HepG2 (cell line): ENCODE results near the gene VPREB3. TPM values are rescaled to one million over a fixed set of nuclear protein-coding genes. Genes with fewer than 3 reads are reported as not detected.

ENCODE experiments used
- ATM ChIP-seq: fragments of 450-650 bp; IDR thresholded peaks from 2 replicates; pipeline ENCODE4 v1.7.1; 2017; ENCODE audit warnings: mild to moderate bottlenecking, borderline replicate concordance
- CAMTA2 ChIP-seq: sonication (generic); formaldehyde crosslinking; IDR thresholded peaks from 2 replicates; pipeline ENCODE4 v1.4.0; 2020; ENCODE audit warnings: mild to moderate bottlenecking, missing genetic modification reagents, borderline replicate concordance
- GATAD2A ChIP-seq: IDR thresholded peaks from 2 replicates; pipeline ENCODE4 v1.6.1; 2016
- GTF2F1 ChIP-seq: fragments of 150-350 bp; IDR thresholded peaks from 2 replicates; pipeline ENCODE4 v1.6.1; 2014; ENCODE audit warnings: low read length
- HNF4G ChIP-seq, 2 experiments: sonication (generic) in 1 of 2; formaldehyde crosslinking in 1 of 2; IDR thresholded peaks; 2 replicates each; pipeline versions ENCODE4 v1.4.0 to v1.6.1; 2011 to 2020; ENCODE audit warnings: borderline replicate concordance in 2 of 2, low read depth in 2 of 2, mild to moderate bottlenecking in 2 of 2, low read length in 1 of 2, missing genetic modification reagents in 1 of 2, moderate library complexity in 1 of 2
- MAF1 ChIP-seq: sonication (generic); formaldehyde crosslinking; IDR thresholded peaks from 2 replicates; pipeline ENCODE4 v1.5.0; 2020; ENCODE audit warnings: missing genetic modification reagents, borderline replicate concordance
- MAFF ChIP-seq: IDR thresholded peaks from 2 replicates; pipeline ENCODE4 v1.6.1; 2011; ENCODE audit warnings: low read depth, low read length, improper control_type of control experiment
- MLX ChIP-seq: IDR thresholded peaks from 2 replicates; pipeline ENCODE4 v1.6.1; 2016
- NCOA2 ChIP-seq: sonication (generic); formaldehyde crosslinking; IDR thresholded peaks from 2 replicates; pipeline ENCODE4 v1.8.0; 2022; ENCODE audit warnings: inconsistent platforms
- NFE2L2 ChIP-seq: fragments of 150-350 bp; IDR thresholded peaks from 2 replicates; pipeline ENCODE4 v1.6.1; 2014; ENCODE audit warnings: low read length
- POLR2AphosphoS5 ChIP-seq: IDR thresholded peaks from 2 replicates; pipeline ENCODE4 v1.6.1; 2012; ENCODE audit warnings: low read depth, low read length
- POLR2G ChIP-seq: fragments of 200-400 bp; formaldehyde crosslinking; IDR thresholded peaks from 2 replicates; pipeline ENCODE4 v1.6.1; 2018; ENCODE audit warnings: mild to moderate bottlenecking, low read depth, low read length, moderate library complexity
- RAD21 ChIP-seq: fragments of 450-650 bp; formaldehyde crosslinking; IDR thresholded peaks from 2 replicates; pipeline ENCODE4 v1.5.0; 2020; ENCODE audit warnings: mild to moderate bottlenecking
- SALL1 ChIP-seq: sonication (generic); formaldehyde crosslinking; IDR thresholded peaks from 2 replicates; pipeline ENCODE4 v1.8.0; 2022; ENCODE audit warnings: mild to moderate bottlenecking, missing genetic modification reagents
- SCMH1 ChIP-seq: sonication (generic); formaldehyde crosslinking; IDR thresholded peaks from 2 replicates; pipeline ENCODE4 v1.9.0; 2021; ENCODE audit warnings: missing genetic modification reagents, mild to moderate bottlenecking, borderline replicate concordance
- SIX4 ChIP-seq: sonication (generic); formaldehyde crosslinking; IDR thresholded peaks from 2 replicates; pipeline ENCODE4 v1.4.0; 2020; ENCODE audit warnings: missing genetic modification reagents
- TP53 ChIP-seq: sonication (generic); formaldehyde crosslinking; conservative IDR thresholded peaks from 2 replicates; pipeline ENCODE4 v1.4.0; 2020; ENCODE audit warnings: missing genetic modification reagents
- TSC22D2 ChIP-seq: sonication (generic); formaldehyde crosslinking; IDR thresholded peaks from 2 replicates; pipeline ENCODE4 v1.5.1; 2020; ENCODE audit warnings: missing genetic modification reagents, mild to moderate bottlenecking, borderline replicate concordance
- ZFP36L1 ChIP-seq: sonication (generic); formaldehyde crosslinking; IDR thresholded peaks from 2 replicates; pipeline ENCODE4 v1.8.0; 2022; ENCODE audit warnings: mild to moderate bottlenecking, missing genetic modification reagents, moderate library complexity
- ZHX1 ChIP-seq: sonication (generic); formaldehyde crosslinking; IDR thresholded peaks from 2 replicates; pipeline ENCODE4 v1.8.1; 2022; ENCODE audit warnings: low read depth, mild to moderate bottlenecking, missing genetic modification reagents
- ZKSCAN8 ChIP-seq: IDR thresholded peaks from 2 replicates; pipeline ENCODE4 v1.6.1; 2016; ENCODE audit warnings: borderline replicate concordance, missing genetic modification reagents, missing compliant biosample characterization
- ZNF354B ChIP-seq: sonication (generic); formaldehyde crosslinking; IDR thresholded peaks from 2 replicates; pipeline ENCODE4 v1.8.0; 2022; ENCODE audit warnings: mild to moderate bottlenecking, missing genetic modification reagents
- ZNF362 ChIP-seq: sonication (generic); formaldehyde crosslinking; IDR thresholded peaks from 2 replicates; pipeline ENCODE4 v1.4.0; 2020; ENCODE audit warnings: missing genetic modification reagents, mild to moderate bottlenecking, borderline replicate concordance
- ZNF724P ChIP-seq: sonication (generic); formaldehyde crosslinking; IDR thresholded peaks from 2 replicates; pipeline ENCODE4 v1.8.0; 2022; ENCODE audit warnings: missing genetic modification reagents, borderline replicate concordance
- ZNF839 ChIP-seq: sonication (generic); formaldehyde crosslinking; IDR thresholded peaks from 2 replicates; pipeline ENCODE4 v1.4.0; 2020; ENCODE audit warnings: missing genetic modification reagents, mild to moderate bottlenecking, borderline replicate concordance
- ZSCAN21 ChIP-seq: sonication (generic); formaldehyde crosslinking; IDR thresholded peaks from 2 replicates; pipeline ENCODE4 v1.8.0; 2022; ENCODE audit warnings: mild to moderate bottlenecking, missing genetic modification reagents, moderate library complexity, borderline replicate concordance
- polyA plus RNA-seq, 8 experiments: library from polyadenylated mRNA; depleted of rRNA in 3 of 8; stranded (reverse) in 7 of 8; unstranded in 1 of 8; fragments of >200 nt; fragmentation: Illumina TruSeq in 4 of 8; extraction: Trizol in 4 of 8; gene quantifications; 2 replicates each; pipeline versions ENCODE4 v1.2.1 to v1.2.3, GENCODE V29; 2011 to 2016; ENCODE audit warnings: low read depth in 4 of 8, missing spikeins in 1 of 8, mixed read lengths in 1 of 8; ENCODE audit not compliant: insufficient read depth in 1 of 8
- total RNA-seq, 5 experiments: library from RNA; depleted of rRNA; stranded (reverse); fragments of >200 nt; fragmentation: Illumina TruSeq; extraction: Trizol; gene quantifications; 2 replicates each; pipeline ENCODE4 v1.2.3, GENCODE V29; 2016; ENCODE audit warnings: low read depth in 1 of 5

Gene VPREB3
- total and polyA plus RNA-seq, 2 of the 13 experiments (the other 11 are each of a cell fraction or from before 2014, with no cell fraction given) = 0.22 TPM; not detected in 1

GRCh38 chr22:23767673-23768548 is 13.7 kb upstream of the VPREB3 start, which contains the start of gene CHCHD10 (continued):
- TF ChIP-seq ZNF839 (CRISPR knock-in tag) = no peak; the same call in 1 of the 2 replicates
- TF ChIP-seq ZSCAN21 (CRISPR knock-in tag) = peak; percentile 59
- peak; percentile 75; the same call in 1 of the 2 replicates for TF ChIP-seq MAF1
- peak; percentile 88 for TF ChIP-seq POLR2G
- peak; percentile 66; the same call in 1 of the 2 replicates for TF ChIP-seq TSC22D2 (CRISPR knock-in tag)
- no peak for TF ChIP-seq MAFF
- TF ChIP-seq SCMH1 (CRISPR knock-in tag) = no peak
- no peak; the same call in 1 of the 2 replicates for TF ChIP-seq CAMTA2 (CRISPR knock-in tag)
- TF ChIP-seq ZKSCAN8 = no peak
- TF ChIP-seq ZNF724P = peak; percentile 62; the same call in 1 of the 2 replicates
- TF ChIP-seq ZHX1 = peak; percentile 49; the same call in 1 of the 2 replicates
- TF ChIP-seq GTF2F1 = no peak
- TF ChIP-seq ZNF354B (CRISPR knock-in tag) = no peak; the same call in 1 of the 2 replicates
- no peak for TF ChIP-seq ATM
- TF ChIP-seq SIX4 (CRISPR knock-in tag) = no peak
- TF ChIP-seq GATAD2A (CRISPR knock-in tag) = peak; percentile 62; the same call in 1 of the 2 replicates
- TF ChIP-seq TP53 = 0 out of 2 replicates have a peak, but pooled peaks have one; percentile 1
- peak; percentile 81 for TF ChIP-seq MLX (CRISPR knock-in tag)
- TF ChIP-seq ZNF362 (CRISPR knock-in tag) = peak; percentile 28; the same call in 1 of the 2 replicates
- TF ChIP-seq POLR2AphosphoS5 = peak; percentile 77
- TF ChIP-seq ZFP36L1 (CRISPR knock-in tag) = peak; percentile 59; the same call in 1 of the 2 replicates
- no peak for TF ChIP-seq NFE2L2
- TF ChIP-seq SALL1 = peak; percentile 49
- no peak for TF ChIP-seq HNF4G (IDR thresholded peaks at IDR 0.05; ENCODE audit: borderline replicate concordance, low read depth, low read length)
- TF ChIP-seq HNF4G (CRISPR knock-in tag; IDR thresholded peaks at IDR 0.05; ENCODE audit: borderline replicate concordance, low read depth) = no peak
- TF ChIP-seq RAD21 (CRISPR knock-in tag) = peak; percentile 91
- no peak for TF ChIP-seq NCOA2 (CRISPR knock-in tag)
